Glomerular endothelial cell (primary cell): ENCODE results near the gene BFSP2. TPM values are rescaled to one million over a fixed set of nuclear protein-coding genes. Genes with fewer than 3 reads are reported as not detected.
A peak's percentile ranks its signal among the peaks of the same experiment; 100 is the strongest.

Source experiments
- DNase-seq: peaks from one replicate; pipeline ENCODE4 v3.0.0-alpha.2; 2011; ENCODE audit warnings: low read depth, low spot score; ENCODE audit errors: extremely low read depth
- total RNA-seq: library from RNA; depleted of rRNA; stranded (reverse); fragments of >200 nt; gene quantifications from 2 replicates; pipeline ENCODE4 v1.2.3, GENCODE V29; 2015

The BFSP2 gene, protein sequence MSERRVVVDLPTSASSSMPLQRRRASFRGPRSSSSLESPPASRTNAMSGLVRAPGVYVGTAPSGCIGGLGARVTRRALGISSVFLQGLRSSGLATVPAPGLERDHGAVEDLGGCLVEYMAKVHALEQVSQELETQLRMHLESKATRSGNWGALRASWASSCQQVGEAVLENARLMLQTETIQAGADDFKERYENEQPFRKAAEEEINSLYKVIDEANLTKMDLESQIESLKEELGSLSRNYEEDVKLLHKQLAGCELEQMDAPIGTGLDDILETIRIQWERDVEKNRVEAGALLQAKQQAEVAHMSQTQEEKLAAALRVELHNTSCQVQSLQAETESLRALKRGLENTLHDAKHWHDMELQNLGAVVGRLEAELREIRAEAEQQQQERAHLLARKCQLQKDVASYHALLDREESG
- total RNA-seq = not detected in 2 replicates

GRCh38 chr3:133400006-133400515 lies at the start of gene BFSP2:
Gene BFSP2, plus strand, starts transcription at chr3:133400056. Its CDS starts 28 bp downstream, at chr3:133400084.
- DNase-seq = no peak

GRCh38 chr3:133354721-133355120 lies 45.1 kb upstream of the BFSP2 start:
- no peak for DNase-seq

DNA sequence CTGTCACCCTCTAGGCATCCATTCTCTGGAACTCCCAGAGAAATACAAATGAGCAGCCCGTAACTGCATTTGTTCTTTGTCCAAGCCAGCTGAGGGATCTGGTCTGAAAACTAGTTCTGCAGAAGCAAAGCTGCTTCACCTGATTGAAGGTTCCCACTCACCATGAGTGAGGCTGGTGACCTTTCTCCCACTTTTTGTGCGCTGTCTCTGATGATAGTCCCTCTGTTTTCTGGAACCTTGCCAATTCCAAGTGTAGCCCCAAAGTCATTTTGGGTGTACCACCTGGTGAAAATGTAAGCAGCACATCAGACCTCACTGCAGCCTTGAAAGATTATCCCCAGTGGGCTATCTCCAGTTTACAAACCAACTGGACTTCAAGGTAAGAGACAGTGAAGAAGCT lies 39.4 kb upstream of the BFSP2 start:
- no peak for DNase-seq

GRCh38 chr3:133361011-133361410 lies 38.8 kb upstream of the BFSP2 start:
- no peak for DNase-seq

DNA sequence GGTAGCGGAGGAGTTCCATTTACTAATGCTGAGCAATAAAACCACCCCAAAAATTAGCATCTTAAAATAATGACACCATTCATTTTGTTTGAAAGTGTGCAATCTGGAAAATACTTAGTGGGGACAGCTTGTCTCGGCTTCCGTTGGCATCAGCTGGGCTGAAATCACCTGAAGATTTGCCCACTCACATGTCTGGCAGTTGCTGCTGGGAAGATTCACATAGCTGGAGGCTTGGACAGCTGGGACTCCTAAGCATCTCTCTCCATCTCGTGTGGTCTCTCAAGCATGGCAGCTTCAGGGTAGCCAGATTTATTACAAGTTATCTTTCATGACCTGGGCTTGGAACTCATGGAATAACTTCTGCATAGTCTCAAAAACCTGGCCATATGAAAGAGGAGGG lies 38.4 kb upstream of the BFSP2 start:
- DNase-seq = no peak

GRCh38 chr3:133362539-133362938 lies 37.3 kb upstream of the BFSP2 start:
- no peak for DNase-seq

GRCh38 chr3:133364704-133365103 lies 35.2 kb upstream of the BFSP2 start:
- DNase-seq = no peak

- no peak for DNase-seq
Observed at GRCh38 chr3:133366921-133367320, 32.9 kb upstream of the BFSP2 start.

- no peak for DNase-seq
Observed at GRCh38 chr3:133367403-133367802, 32.5 kb upstream of the BFSP2 start.

- DNase-seq = no peak
Observed at GRCh38 chr3:133367956-133368355, 31.9 kb upstream of the BFSP2 start.

GRCh38 chr3:133368371-133369067 lies 31.3 kb upstream of the BFSP2 start:
- DNase-seq = no peak

- no peak for DNase-seq
Observed at GRCh38 chr3:133369068-133369440, 30.8 kb upstream of the BFSP2 start.

DNA sequence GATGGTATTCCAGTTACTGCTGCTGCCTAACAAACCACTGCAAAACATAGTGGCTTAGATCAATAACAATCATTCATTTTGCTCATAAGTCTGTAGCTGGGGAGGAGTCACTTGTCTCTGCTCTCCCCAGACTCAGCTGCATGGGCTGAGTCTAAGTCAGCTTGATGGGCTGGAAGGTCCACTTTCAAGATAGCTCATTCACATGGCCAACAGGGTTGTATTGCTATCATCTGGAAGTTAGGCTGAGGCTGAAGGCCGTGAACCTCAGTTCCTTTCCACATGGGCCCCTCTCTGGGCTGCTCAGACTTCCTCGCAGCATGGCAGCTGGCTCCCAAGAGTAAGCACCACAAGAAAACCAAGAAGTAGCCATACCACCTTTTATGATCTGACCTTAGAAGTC lies 28.7 kb upstream of the BFSP2 start:
- DNase-seq = no peak

GRCh38 chr3:133371676-133372075 lies 28.2 kb upstream of the BFSP2 start:
- DNase-seq = no peak

- DNase-seq = no peak
Observed at GRCh38 chr3:133374708-133375402, 25.0 kb upstream of the BFSP2 start.

DNA sequence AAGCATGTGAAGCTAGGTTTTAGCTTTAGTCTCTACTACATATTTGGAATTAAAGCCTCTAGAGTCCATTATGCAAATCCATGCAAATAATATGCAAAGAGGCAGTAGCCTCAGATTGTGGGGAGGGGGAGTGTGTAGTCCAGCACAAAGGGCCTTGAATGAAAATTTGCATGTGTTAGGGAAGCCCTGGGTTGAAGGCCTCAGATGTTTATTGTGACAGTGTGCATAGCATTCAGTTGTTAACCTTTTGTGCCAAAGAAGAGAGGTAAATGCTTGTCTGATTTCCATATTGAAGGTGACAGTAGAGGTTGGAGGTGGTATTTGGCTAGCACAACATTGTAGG lies 24.5 kb upstream of the BFSP2 start:
- DNase-seq = no peak

- DNase-seq = no peak
Observed at GRCh38 chr3:133376810-133377209, 23.0 kb upstream of the BFSP2 start.

- DNase-seq = peak; percentile 29
Observed at GRCh38 chr3:133377396-133377795, 22.5 kb upstream of the BFSP2 start.

GRCh38 chr3:133379926-133380325 lies 19.9 kb upstream of the BFSP2 start:
- no peak for DNase-seq

GRCh38 chr3:133380481-133381225 lies 19.2 kb upstream of the BFSP2 start:
- DNase-seq = no peak
